GM12892 (cell line): ENCODE results near the gene GDI2.

Experiments
- POLR2A ChIP-seq: IDR thresholded peaks from 2 replicates; pipeline ENCODE4 v1.6.1; 2011; ENCODE audit warnings: low read depth, low read length, control low read depth
- POLR2AphosphoS5 ChIP-seq: IDR thresholded peaks from 2 replicates; pipeline ENCODE4 v1.6.1; 2011; ENCODE audit warnings: low read depth, low read length, control low read depth
- TAF1 ChIP-seq: IDR thresholded peaks from 2 replicates; pipeline ENCODE4 v1.6.1; 2011; ENCODE audit warnings: low read depth, mild to moderate bottlenecking, control low read depth, low read length, borderline replicate concordance

DNA sequence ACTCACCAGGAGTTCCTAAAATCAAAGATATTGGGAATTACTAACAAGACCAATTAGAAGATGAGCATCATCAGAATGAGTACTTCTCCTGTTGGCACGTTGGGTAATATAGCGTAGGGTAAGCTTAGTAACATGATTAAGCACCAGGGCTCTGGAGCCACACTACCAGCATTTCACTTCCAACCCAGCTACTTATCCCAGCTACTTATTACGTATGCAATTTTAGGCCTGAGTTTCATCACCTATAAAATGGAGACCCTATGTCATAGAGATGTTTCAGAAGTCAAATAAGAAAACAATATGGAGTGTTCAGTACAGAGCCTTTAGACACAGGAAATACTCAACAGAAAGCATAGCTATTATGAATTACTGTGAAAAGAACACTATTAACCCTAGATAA lies 19.0 kb downstream of the GDI2 start:
- TF ChIP-seq POLR2AphosphoS5 (no peak), POLR2A (no peak), TAF1 (no peak)
